Fibroblast of peridontal ligament (primary cell): ENCODE data around the gene GLS.
"Not testable (repeated sequence)": the region's sequence is repeated elsewhere in the genome, so short reads cannot be mapped to it uniquely, and the experiment has no call there.

Source experiments
- DNase-seq: peaks from one replicate; pipeline ENCODE4 v3.0.0-alpha.2; 2010; ENCODE audit errors: extremely low read depth

GLS gene

DNA sequence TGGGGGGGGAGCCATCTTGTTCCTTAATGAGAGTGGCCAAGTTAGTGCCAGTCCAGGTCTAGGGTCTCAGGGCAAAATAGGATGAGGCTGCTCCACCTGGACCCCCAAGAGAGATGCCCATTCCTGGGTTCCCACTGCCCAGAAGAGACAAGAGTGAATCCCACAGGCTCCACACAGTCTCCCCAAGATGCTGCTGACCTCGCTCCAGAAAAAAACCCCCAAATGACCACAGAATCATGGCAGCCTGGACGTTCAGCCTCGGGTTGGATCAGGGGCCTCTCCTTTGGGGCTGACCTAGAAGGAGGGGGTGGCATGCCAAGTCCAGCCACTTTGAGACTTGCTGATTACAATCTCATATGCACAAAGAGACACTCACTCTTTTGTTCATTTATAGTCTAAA is 108.3 kb downstream of the GLS start:
- DNase-seq = no peak

DNA sequence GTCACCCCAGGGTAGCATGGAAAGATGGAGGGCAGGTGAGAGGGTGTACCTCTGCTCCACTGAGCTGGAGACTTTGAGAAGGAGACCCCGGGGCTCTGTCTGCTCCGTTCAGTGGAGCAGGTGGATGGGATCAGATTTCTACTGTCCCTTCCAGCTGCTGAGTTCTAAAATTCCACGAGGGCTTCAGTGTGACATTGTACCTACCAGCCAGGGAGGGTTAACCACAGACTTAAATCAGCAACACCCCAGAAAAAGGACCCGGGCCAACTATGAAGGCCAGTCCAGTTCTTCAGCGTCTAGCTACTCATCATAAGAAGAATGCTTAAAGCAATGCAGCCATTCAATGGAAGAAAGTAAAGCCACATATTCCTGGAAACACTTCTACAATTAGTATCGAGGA is 109.5 kb downstream of the GLS start:
- no peak for DNase-seq

DNA sequence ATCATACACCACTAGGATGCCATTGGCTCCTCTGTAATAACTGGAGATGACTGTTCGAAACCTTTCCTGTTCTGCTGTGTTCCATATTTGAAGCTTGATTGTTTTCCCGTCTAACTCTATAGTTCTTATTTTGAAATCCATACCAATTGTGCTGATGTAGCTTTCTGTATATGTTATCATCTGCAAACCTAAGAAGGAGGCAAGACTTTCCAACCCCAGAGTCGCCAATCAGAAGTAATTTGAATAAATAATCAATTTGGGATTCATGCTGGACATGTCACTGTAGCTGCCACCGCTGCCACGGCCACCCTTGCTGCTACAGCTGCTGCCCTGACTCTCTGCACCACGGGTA is 112.6 kb downstream of the GLS start:
- no peak for DNase-seq

DNA sequence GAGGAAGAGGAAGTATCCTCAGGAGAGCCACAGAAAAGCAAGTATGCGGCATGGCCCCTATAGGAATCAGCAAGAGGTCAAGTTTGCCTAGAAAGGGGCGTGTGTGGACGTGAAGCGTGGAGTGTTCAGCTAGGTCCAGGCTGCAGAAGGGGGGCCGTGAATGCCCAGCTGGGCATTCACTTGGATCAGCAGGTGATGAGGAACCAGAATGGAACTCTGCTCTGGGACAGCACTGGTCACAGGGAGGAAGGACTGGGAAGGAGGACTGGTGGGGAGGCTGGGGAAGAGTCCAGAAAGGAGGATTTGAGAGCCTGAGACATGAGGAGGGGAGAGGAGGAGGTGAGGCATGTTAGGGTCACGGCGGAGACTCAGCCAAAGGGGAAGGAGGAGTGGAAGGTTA is 113.5 kb downstream of the GLS start:
- DNase-seq = no peak

DNA sequence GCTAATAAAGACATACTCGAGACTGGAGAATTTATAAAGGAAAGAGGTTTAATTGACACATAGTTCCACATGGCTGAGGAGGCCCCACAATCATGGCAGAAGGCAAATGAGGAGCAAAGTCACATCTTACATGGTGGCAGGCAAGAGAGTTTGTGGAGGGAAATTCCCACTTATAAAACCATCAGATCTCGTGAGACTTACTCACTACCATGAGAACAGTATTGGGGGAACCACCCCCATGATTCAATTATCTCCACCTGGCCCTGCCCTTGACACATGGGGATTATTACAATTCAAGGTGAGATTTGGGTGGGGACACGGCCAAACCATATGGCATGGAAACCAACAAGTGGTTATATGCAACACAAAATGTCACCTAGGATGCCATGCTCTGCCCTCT is 114.7 kb downstream of the GLS start:
- not testable (repeated sequence) for DNase-seq

DNA sequence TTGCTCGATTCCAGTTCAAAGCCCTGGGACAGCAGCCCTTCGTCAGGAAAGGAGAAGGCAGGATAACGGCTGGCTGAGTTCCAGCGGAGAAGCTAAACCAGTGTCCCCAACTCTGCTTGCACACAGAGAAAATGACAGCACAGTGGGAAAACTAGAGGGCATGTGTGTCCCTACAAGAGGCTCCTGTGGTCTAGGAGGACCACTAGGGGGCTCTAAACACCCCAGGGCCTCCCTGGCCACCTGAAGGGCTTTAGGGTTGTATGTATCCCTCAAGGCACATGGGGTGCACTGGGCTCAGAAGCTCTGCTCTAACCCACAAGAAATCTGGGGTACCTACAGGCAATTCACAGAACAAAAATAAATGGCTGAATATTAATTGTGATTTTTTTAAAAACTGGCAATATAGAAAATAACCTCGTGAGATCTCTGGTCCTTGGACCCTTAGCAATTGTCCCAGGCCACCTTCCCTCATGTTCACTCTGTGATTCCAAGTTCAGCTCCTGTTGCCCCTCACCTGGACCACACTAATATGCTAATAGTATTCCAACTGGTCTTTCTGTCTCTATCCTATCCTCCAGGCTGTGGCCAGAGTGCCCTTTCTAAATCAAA is 115.8 kb downstream of the GLS start:
- peak; percentile 33 for DNase-seq

DNA sequence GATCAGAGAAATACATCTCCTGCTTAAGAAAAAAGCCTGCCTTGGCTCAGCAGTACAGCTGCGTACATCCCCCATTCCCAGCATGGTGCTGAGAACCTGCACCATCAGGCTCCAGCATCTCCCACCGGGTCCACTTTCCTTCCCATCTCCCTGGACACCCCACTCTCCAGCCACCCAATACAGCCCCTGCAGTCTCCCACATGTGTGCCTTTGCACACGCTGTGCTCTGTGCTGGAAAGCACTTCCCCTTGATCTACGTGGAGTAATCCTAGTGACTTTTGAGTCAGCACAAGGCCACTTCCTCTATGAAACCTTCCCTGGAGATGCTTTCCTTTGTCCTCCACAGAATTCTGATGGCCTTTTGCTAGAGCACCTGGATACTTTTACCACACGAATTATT is 116.3 kb downstream of the GLS start:
- no peak for DNase-seq

DNA sequence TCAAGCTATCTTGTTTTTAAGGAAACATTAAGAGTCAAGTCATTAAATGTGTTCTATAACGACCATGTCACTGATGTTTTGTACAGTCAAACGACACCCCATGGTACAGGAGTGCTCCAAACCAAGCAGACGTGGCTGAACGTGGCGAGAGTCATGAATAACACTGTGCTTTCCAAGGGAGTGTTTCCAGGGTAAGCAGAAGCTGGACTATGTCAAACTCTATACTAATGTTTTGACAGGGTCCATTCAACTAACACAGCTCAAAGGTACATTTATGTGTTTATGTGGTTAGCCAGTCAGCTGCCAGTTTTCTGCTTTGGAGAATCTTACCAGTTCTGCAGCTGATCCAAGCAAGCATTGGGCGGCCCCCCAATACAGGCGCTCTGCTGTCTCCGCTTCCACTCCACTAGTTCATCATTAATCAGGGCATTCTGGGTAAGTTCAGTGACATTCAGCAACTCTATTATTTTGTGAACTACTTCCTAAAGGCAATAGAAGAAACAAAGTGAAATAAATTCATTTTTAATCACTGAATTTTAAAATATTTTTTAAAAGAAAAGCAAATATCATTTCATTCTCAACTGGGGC is 117.0 kb downstream of the GLS start:
- no peak for DNase-seq

DNA sequence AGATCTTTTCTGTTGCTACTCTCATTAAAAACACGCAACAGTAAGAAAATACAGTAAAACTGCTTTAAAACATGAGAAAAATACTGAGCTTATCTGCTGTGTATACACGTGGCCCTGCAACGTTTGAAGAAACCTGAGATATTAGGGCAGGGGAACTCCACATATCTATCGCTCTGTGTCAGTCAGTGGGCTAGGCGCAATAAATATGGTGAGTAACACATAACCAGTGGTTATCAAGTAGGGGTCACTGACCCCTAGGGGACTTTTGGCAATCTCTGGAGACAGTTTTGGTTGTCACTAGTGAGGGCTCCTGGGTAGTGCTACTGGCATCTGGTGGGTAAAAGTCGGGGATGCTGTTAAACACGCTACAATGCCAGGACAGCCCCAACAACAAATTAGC is 118.4 kb downstream of the GLS start:
- DNase-seq = no peak

DNA sequence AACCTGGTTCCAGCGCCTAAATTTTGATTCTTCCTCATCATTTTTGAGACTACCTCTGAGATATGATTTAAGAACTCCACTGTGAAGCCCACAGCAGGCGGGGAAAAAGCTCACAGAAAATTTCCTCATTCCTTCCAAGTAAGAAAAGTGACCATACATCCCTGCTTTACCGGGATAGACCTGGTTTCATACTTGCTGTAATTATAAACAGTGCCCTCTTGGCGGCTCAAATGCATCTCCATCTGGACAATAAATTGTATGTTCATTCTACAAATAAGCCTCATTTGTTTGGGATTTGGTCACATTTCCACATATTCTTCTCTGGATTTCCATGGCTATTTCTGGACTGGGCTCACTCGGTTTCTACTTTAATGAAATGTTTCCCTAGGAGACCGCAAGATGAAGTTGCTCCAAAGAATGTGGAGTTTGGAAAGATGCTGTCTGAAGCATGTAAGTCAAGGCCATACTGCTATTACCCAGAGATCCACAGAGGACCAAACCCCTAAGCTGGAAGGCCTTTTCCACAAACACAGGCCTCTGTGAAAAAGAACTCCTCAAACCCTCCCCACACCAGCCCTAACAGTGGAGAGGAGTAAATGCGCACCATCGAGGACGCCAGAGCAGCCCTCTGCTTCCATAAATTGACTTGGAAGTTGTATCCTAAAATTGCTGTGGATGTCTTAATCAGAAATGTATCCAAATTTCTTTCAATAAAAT is 119.5 kb downstream of the GLS start:
- DNase-seq = peak; percentile 38

DNA sequence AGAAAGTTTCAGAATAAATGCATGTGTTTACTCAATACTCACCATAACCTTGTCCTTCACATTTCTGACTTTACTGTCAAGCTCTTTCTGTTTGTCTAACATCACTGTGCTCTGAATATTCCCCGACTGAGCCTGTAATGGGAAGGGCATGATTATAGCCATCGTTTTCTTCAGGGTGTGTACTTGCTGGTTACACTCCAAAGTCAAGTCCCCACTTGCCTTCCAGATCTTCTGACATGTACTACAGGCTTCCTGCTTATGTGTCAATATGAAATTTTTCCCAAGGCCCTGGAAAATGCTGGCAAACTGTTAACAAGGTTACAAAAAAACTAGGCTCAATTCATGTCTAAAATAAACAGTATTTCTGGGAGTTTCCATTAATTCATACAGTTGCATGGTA is 120.4 kb downstream of the GLS start:
- DNase-seq = no peak

DNA sequence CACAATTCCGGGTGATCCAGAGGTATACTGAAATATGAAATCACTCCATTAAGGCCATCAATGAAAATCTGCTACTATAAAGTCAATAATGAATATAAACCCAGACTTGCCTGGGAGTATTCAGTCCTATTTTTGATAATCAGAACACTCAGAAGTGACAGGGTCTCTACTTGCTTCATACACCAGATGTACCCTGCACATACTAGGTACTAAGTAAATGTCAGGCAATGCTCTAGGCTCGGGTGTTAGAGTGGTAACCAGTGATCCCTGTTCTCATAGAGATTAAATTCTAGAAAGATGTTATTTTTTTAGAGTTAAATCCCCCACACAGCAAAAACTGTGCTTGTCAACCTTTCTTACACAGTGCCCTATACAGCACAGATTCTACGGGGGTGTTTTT is 121.0 kb downstream of the GLS start:
- no peak for DNase-seq

DNA sequence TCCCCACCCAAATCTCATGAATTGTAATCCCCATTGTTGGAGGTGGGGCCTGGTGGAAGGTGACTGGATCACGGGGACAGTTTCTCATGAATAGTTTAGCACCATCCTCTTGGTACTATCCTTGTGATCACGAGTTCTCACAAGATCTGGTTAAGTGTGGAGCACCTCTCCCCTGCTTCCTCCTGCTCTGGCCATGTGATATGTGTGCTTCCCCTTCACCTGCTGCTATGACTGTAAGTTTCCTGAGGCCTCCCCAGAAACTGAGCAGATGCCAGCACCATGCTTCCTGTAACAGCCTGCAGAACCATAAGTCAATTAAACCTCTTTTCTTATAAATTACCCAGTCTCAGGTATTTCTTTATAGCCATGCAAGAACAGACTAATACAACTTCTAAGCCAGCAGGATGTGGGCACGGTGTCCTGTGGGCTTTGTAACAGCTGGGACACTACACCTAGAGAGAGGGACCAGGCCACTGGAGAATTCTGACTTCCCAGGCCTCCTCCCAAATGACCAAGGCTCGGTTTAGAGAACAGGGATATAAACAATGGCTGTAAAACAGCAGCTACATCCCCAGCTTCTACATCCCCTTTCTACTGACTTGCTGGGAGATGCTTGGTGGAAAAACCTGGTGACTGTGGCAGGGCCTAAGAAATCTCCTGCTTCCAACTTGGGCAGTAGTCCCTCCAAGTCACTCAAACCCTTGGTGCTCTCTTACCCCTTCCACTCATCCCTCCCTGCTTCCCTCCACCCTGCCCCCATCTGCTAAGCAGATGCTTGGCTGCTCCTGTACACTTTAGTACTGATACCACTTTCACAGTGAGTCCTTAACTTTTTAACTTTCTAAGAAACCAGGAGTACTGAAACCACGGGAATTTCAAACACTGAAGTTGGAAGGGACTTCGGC is 123.0 kb downstream of the GLS start:
- DNase-seq = no peak

DNA sequence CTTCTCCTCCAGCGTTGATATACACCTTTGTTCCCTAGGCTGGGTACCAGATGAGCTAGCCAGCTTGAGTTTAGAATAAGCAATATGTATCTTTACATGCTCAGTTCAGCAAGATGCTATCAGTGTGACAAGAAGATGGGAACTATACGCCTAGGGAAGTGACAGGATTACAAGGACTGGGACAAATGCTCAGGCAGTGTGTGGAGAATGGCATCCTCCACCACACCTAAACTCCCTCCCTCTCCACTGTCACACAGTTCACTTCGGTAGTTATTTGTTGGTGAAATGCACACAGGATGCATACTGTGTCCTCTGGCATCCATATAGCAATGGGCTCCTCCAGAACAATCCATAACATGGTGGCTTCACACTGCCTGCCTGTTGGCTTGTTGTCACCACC is 125.7 kb downstream of the GLS start:
- no peak for DNase-seq

DNA sequence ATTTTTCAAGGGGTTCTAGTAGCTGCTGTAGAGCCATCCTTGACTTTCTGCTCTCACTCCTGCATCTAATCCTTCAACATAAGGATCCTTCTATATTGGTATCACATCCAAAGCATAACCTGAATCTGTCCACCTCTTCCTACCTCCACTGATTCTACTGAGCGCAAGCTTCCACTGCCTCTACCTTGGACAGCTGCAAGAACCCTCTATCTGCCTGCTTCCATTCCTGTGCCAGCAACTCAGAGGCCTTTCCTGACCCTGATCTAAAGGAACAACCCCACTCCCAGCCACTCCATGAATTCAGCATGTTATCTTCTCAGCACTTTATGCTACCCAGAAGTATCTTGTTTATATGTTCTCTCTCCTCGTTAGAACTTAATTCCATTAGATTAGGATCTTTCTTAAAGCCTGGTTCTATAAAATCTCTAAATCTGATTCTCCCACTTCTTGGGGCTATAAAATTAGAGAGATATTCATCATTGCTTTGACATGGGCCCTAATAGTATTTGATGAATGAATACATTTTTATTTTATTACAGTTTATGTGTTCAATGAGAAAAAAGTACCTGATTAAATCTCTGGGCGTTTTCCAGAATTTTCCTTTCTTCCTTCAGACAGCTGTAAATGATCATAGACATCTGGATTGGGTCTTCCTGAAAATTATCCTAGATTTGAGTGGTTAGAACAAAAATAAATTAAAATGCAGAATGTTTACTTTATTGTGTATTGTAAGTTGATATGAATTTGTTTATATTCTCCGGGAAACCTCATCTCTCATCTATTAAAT is 126.6 kb downstream of the GLS start:
- no peak for DNase-seq

DNA sequence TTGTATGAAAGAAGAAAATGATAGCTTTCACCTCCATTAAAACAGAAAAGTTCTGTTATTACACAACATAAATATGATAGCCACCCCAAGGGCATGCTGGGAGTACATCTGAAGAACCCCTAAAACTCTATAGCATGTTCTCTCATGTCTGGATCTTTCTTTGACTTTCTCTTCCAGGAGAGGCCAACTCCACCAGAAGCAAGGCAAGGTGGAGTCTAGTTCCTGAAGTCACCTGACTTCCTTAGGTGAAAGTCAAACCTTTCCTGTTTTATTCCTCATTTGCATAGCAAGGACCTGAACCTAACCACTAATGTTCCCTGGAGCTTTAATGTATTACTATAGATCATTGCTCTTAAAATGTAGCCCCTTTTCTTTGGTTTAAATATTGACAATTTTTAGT is 127.7 kb downstream of the GLS start:
- no peak for DNase-seq

DNA sequence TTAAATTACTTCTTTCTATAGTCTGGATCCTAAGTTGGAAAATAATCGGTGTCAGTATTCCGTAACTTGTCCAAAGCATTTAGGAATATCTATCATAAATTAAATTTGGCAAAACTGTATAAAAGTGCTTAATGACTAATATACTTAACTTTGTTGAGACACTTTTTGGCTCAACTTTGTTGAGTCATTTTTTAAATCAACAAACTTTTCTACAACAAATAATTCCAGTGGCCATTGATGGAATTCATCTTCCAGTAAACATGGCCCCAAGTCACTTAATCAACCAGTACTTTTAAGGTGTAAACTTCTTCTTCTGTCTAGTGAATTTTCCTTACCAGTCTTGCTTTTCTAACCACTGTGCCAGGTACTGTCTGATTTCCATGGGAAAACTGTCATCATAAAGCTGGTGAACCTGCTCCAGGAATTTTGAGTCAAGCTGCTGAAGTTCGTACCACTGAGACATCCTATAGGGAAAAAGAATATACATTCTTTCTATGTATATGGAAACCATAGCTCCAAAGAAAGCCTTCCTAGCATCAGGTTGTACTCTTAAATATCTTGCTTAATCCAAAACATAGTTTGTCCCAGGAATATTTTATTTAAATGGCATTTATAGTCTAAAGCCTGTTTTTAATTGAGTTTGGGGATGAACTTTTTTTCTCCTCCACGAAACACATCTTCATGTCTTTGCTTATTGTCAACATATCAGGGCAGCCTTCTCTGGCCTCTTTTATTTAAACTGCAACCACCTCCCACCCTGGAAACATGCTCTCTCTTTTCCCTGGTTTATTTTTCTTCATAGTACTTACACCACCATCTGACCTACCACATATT is 129.1 kb downstream of the GLS start:
- no peak for DNase-seq

DNA sequence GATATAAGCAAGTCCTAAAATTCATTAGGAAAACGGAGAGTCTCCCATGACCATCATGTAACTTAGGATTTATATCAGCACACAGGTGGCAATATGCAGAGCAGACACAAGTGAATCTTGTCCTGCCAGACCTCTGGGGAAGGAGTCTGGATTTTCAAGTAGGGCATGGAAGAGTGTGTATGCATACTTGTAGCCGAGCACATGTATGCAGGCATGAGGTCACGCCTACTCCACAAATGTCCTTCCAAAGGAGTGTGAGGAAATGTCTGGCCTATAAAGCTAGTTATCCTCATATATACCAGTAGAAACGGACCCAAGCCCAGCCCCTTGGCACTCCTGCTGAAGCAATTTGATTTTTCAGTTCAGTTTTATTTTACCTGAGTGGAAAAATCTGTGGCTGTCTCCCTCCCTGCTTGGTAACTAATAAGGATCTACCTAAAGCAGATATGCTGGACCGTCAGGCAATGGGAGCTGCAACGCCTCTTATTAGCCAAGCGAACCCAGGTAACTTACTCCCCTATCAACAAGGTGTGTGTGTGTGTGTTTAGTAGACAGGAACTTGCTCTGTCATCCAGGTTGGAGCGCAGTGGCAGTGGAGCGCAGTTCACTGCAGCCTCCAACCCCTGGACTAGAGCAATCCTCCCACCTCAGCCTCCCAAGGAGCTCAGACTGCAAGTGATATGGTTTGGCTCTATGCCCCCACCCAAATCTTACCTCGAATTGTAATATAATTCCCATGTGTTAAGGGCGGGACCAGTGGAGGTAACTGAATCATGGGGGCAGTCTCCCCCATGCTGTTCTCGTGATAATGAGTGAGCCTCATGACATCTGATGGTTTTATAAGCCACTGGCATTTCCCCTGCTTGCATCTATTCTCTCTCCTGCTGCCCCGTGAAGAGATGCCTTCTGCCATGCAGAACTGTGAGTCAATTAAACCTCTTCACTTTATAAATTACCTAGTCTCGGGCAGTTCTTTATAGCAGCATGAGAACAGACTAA is 130.6 kb downstream of the GLS start:
- no peak for DNase-seq

DNA sequence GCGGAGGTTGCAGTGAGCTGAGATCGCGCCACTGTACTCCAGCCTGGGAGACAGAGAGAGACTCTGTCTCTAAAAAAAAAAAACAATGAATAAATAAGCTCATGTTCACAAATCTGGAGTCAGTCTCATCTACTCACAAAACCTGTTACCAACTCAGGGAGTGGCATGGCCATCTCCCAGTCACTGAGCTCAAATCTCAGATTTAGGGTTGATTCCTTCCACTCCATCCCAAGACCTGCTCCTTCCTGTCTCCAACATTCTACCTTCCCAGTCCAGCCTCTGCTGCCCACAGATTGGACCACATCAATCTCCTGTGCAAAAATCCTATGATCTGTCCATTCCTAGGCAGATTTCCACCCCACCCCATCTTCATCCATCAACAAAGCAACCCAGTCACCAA is 131.7 kb downstream of the GLS start:
- no peak for DNase-seq
